Gastroesophageal sphincter (tissue), 3 donors: Measurements from ENCODE around the gene TACC3.

Source experiments
- CTCF ChIP-seq, 4 experiments: fragments of 200-600 bp in 2 of 4; fragments of 450-650 bp in 2 of 4; sonication (generic) in 1 of 4; IDR thresholded peaks; one replicate each; pipeline ENCODE4 v1.5.1; 2017 to 2019; ENCODE audit warnings: antibody characterized with exemption in 4 of 4, mild to moderate bottlenecking in 2 of 4, moderate library complexity in 2 of 4
- POLR2A ChIP-seq, 2 donors: fragments of 450-650 bp; IDR thresholded peaks; one replicate each; pipeline ENCODE4 v1.6.1; 2017; ENCODE audit warnings: antibody characterized with exemption in 2 of 2, mild to moderate bottlenecking in 2 of 2, moderate library complexity in 1 of 2
- POLR2AphosphoS5 ChIP-seq: sonication (generic); formaldehyde crosslinking; IDR thresholded peaks from one replicate; pipeline ENCODE4 v1.6.1; 2017; ENCODE audit warnings: antibody characterized with exemption

DNA sequence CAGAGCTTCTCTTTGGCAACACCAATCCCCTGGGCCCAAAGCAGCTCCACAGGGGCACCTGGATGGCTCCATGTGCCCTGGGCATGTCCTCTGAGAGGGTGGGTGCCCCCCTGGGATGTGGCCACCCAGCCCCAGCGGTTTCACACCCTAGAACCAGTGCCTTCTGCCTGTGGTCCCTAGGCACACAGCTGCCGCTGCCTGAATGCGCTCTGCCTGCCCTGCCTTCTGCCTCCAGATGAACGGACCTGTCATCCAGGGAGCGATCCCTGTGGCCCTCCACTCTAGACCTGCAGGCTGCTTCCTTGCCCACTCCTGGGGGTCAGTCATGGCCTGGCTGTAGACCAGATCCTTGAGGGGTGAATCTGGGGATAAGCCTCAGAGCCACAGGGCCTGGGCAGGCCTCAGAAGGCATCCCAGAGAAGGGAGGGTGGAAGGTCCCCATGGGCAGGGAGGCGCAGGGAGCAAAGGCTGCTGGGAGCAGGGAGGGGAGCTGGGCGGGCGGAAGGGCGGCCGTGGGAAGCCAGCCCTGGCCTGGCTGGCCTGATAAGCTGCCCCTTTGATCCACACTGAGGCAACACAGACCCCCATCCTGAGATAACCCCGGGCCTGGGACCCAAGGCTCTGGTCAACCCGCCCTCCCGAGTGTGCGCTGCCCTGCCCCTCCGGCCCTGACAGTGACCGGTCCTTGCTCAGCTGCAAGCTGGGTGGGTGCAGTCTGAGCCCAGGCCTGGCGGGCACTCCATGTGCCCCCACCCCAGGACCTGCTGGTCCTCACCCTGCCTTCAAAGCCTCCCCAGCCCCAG lies 63.7 kb downstream of the TACC3 start:
- TF ChIP-seq CTCF (IDR thresholded peaks at IDR 0.05) (no peak), POLR2AphosphoS5 (no peak), POLR2A (IDR thresholded peaks at IDR 0.05) (no peak)
